Epithelial cell of esophagus (primary cell): ENCODE data around the gene FCER1A.

Source experiments
- DNase-seq: peaks from one replicate; pipeline ENCODE4 v3.0.0; 2010; ENCODE audit warnings: low read depth
- H3K4me3 ChIP-seq: 2 replicates; pipeline ENCODE4 v1.5.1; 2011; ENCODE audit warnings: mild to moderate bottlenecking, low read length, control low read depth
- TF ChIP-seq, protein P1 (sequence below): IDR thresholded peaks from 2 replicates; pipeline ENCODE4 v1.5.1; 2011; ENCODE audit warnings: low read depth, mild to moderate bottlenecking, low read length, control low read depth, inconsistent platforms; ENCODE audit not compliant: insufficient read depth; ENCODE audit errors: missing control alignments

FCER1A gene

DNA sequence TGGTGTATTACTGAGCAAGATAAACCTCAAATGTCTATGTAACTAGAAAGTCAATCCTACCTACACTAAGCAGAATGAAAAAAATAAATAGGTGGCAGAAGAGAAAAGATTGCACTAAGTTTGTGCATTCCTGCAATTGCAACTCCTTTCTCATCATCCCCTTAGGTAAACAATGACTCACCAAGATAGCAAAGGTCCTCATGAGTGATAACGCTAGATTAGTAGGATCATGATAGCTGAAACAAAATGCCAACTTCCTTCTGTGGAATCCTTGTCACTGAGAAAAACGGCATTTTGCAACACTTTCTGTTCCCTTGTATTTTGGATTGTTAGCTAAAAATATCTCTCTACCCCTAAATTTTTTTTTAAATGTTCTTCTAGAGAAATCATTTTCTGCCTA is 20.0 kb upstream of the FCER1A start:
- DNase-seq: peak; percentile 58
- no peak overlapping the region for H3K4me3 ChIP-seq
- TF ChIP-seq, protein P1, sequence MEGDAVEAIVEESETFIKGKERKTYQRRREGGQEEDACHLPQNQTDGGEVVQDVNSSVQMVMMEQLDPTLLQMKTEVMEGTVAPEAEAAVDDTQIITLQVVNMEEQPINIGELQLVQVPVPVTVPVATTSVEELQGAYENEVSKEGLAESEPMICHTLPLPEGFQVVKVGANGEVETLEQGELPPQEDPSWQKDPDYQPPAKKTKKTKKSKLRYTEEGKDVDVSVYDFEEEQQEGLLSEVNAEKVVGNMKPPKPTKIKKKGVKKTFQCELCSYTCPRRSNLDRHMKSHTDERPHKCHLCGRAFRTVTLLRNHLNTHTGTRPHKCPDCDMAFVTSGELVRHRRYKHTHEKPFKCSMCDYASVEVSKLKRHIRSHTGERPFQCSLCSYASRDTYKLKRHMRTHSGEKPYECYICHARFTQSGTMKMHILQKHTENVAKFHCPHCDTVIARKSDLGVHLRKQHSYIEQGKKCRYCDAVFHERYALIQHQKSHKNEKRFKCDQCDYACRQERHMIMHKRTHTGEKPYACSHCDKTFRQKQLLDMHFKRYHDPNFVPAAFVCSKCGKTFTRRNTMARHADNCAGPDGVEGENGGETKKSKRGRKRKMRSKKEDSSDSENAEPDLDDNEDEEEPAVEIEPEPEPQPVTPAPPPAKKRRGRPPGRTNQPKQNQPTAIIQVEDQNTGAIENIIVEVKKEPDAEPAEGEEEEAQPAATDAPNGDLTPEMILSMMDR: no peak

DNA sequence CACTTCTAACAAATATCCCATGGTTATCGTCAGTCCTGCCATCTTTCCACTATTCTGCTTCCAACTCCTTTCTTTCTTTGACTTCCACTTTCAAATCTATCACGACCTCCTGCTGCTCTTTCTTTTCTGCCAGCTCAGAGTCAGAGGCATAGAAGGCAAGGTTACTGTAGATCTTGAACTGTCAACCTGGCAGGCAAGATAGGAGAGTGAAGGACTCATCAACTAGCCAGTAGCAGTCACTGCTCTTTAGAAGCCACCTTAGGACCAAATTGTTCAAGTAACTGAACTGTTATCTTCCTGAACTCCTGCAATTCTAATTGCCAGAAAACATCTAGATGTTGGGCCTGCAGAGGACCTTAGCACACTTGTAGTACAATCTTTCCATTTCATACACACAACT is 13.1 kb upstream of the FCER1A start:
- TF ChIP-seq, protein P1: no peak
- no peak overlapping the region for H3K4me3 ChIP-seq
- no peak for DNase-seq

DNA sequence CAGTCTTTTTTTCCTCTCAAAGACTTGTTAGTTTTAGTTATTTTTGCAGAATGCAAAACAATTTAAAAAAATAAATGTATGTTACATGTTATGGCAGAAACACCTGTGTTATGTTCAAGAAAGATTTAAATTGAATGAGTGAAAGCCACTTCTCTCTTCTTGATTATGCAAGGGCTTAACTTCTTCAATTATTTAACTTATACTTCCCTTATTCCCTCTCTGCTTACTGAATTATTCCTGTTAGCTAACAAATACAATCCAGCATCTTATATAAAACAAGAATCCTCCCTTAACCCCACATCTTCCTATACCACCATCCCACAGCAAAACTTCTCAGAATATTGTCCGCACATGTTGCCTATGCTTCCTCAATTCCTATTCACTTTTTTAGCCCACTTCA is 10.7 kb upstream of the FCER1A start:
- DNase-seq: no peak

DNA sequence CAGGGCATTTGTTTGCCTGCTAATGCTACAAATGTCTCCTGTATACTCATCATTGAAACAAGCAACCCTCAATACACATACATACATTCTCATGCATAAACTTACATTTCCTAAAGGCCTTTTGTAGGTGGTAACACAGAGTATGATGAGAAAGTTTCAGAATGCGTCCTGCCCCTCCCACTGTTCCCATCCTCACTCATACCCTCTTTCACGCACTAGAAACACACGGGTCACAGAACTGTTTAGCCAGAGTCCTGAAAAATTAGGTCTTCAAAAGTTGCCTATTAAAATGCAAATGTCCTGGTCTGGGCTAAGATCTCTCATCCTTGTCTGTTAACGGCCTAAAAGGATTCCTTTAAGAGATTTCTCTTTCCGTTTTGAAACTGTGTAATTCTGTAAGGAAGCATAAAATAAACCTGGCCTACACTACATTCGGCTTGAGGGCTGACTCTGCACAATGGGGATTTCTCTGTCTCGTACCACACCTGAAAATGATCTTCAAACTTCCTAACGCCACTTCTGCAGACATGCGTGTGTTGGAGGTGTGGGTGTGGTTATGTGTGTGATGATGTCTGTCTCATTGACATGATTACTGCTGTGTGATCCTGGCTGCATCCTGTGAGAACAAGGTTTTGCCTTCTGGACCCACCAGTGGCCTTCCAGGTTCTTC is 5.3 kb upstream of the FCER1A start:
- H3K4me3 ChIP-seq: no peak overlapping the region
- TF ChIP-seq, protein P1: no peak
- no peak for DNase-seq

More for the DNA sequence above, 10.7 kb upstream of the FCER1A start:
- H3K4me3 ChIP-seq: no peak overlapping the region
- TF ChIP-seq, protein P1: no peak

DNA sequence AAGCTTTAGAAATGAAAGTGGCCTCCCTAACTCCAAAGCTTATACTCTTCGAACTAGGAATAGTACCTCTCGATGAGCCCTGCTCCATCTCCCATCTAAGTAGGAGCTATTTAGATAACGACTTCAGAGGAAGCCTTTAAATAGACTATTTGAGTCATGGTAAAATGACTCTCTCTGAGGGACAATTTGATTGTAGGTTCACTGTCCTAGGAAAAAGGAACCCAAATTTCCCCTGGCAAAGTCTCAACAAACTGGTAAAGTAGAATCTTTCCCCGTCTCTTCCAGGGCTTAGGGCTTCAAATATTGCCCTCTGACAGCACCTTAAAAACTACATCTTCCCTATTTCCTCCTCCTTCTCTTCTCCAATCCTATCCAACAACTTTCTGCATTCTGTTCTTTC is 2.0 kb upstream of the FCER1A start:
- no peak overlapping the region for H3K4me3 ChIP-seq
- no peak for DNase-seq
- TF ChIP-seq, protein P1: no peak

DNA sequence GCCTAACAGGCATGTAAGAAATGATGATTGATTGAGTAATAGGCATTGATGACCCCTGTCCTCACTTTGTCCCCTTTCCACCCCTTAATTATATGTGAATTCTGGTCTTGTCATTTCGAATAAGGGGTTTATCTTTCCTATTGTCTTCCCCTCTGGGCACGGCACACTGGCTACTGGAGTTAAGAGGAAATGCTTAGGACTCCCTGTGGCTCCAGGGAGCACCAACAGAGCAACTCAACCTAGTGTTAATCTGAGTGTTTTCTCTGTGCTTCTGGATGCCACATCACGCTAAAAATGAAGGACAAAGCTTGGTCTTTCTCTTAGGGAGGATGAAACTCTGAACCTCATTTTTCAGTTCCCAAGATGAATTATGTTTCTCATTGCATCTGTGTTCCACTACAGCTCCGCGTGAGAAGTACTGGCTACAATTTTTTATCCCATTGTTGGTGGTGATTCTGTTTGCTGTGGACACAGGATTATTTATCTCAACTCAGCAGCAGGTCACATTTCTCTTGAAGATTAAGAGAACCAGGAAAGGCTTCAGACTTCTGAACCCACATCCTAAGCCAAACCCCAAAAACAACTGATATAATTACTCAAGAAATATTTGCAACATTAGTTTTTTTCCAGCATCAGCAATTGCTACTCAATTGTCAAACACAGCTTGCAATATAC is 5.3 kb downstream of the FCER1A start:
- TF ChIP-seq, protein P1: no peak
- no peak overlapping the region for H3K4me3 ChIP-seq
- DNase-seq: no peak

DNA sequence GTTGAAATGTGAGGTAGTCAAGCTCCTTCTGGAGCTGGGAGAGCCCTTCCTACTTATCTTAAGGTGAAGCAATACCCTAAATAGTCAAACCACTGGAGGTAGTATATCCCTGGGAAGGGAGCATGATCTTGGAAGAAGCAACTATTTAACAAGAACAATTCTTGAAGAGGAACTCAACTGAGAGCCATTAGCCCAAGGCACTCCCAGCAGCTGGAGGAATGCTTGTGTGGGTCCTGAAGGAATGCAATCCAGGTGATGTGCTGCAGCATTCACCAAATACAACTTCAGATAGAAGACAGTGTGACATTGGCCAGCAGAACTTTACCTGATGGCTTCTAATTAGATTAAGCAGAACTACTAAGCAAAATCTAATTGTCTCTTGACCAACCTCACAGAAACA is 9.5 kb downstream of the FCER1A start:
- DNase-seq: no peak
- TF ChIP-seq, protein P1: no peak
- no peak overlapping the region for H3K4me3 ChIP-seq
